Measurements from ENCODE around the gene ZNF516.

ZNF516 gene

DNA sequence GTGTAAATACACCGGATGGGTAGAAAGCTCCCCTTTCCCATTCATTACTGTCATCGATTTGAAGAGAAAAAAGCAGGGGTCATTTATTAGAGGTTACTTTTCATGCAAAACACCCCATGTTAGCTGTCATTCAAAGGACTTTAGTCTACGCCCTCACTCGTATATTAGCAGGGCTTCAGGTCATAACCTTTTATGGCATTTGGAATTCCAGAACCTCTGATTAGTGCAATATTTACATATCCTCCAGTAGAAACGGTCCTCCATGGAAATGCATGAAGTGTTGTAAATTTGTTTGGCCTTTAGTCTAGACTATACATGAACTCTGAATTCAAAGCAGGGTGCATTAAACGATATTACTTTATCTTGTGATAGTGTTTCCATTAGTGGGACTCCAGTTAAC lies 180.5 kb downstream of the ZNF516 start:
- Histone ChIP-seq H3K9me3 (ENCODE audit: low read length) (no peaks in the 10 kb centered on the region), H4K20me1 (ENCODE audit: insufficient read depth, low read length) (no peaks in the 10 kb centered on the region), H3F3A (ENCODE audit: insufficient read depth, low read length) (no peaks in the 10 kb centered on the region), H3K4me3 (ENCODE audit: low read depth, low read length, poor library complexity, severe bottlenecking) (no peak overlapping the region), H3K27me3 (ENCODE audit: insufficient read depth, low read length) (no peaks in the 10 kb centered on the region), H3K27ac (ENCODE audit: low read depth, low read length, poor library complexity, severe bottlenecking) (no peak overlapping the region), H3K9me2 (ENCODE audit: low read depth, low read length) (no peaks in the 10 kb centered on the region), H2AFZ (ENCODE audit: low read length) (no peak overlapping the region), H3K4me1 (ENCODE audit: insufficient read depth, low read length, severe bottlenecking) (no peaks in the 10 kb centered on the region), H3K36me3 (ENCODE audit: insufficient read depth, low read length) (no peaks in the 10 kb centered on the region), H3K4me2 (ENCODE audit: low read length) (no peak overlapping the region), H3K9ac (ENCODE audit: low read length) (no peak overlapping the region), H3K79me2 (ENCODE audit: insufficient read depth, low read length) (no peaks in the 10 kb centered on the region)
- TF ChIP-seq, protein P1, sequence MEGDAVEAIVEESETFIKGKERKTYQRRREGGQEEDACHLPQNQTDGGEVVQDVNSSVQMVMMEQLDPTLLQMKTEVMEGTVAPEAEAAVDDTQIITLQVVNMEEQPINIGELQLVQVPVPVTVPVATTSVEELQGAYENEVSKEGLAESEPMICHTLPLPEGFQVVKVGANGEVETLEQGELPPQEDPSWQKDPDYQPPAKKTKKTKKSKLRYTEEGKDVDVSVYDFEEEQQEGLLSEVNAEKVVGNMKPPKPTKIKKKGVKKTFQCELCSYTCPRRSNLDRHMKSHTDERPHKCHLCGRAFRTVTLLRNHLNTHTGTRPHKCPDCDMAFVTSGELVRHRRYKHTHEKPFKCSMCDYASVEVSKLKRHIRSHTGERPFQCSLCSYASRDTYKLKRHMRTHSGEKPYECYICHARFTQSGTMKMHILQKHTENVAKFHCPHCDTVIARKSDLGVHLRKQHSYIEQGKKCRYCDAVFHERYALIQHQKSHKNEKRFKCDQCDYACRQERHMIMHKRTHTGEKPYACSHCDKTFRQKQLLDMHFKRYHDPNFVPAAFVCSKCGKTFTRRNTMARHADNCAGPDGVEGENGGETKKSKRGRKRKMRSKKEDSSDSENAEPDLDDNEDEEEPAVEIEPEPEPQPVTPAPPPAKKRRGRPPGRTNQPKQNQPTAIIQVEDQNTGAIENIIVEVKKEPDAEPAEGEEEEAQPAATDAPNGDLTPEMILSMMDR (IDR thresholded peaks at IDR 0.05; ENCODE audit: low read length): no peak
- no peak for TF ChIP-seq EZH2 (IDR thresholded peaks at IDR 0.05; ENCODE audit: borderline replicate concordance, low read length)

DNA sequence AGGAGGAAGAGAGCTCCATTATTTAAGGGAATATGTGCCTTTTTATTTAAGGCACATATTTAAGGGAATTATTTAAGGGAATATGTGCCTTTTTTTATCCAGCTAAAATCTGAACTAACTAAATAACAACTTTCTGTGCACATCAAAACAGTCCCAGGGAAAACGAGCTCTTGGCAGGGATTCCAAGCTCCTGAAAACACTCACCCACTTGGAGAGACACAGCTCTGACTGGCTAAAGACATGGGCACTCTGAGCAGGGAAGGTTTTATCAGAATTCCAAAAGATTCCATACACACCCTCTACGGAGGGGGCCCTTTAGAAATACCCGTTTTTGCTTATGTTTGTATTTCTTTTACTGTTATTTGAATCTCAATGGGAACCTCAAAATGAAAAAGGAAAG lies 181.0 kb downstream of the ZNF516 start:
- Histone ChIP-seq H3K27me3 (ENCODE audit: insufficient read depth, low read length) (no peaks in the 10 kb centered on the region), H3K4me2 (ENCODE audit: low read length) (no peak overlapping the region), H3K4me1 (ENCODE audit: insufficient read depth, low read length, severe bottlenecking) (no peaks in the 10 kb centered on the region), H3K4me3 (ENCODE audit: low read depth, low read length, poor library complexity, severe bottlenecking) (no peak overlapping the region), H4K20me1 (ENCODE audit: insufficient read depth, low read length) (no peaks in the 10 kb centered on the region), H3K9ac (ENCODE audit: low read length) (no peak overlapping the region), H3K9me3 (ENCODE audit: low read length) (no peaks in the 10 kb centered on the region), H2AFZ (ENCODE audit: low read length) (no peak overlapping the region), H3K79me2 (ENCODE audit: insufficient read depth, low read length) (no peaks in the 10 kb centered on the region), H3F3A (ENCODE audit: insufficient read depth, low read length) (no peaks in the 10 kb centered on the region), H3K27ac (ENCODE audit: low read depth, low read length, poor library complexity, severe bottlenecking) (no peak overlapping the region), H3K9me2 (ENCODE audit: low read depth, low read length) (no peaks in the 10 kb centered on the region), H3K36me3 (ENCODE audit: insufficient read depth, low read length) (no peaks in the 10 kb centered on the region)
- no peak for TF ChIP-seq EZH2 (IDR thresholded peaks at IDR 0.05; ENCODE audit: borderline replicate concordance, low read length)
- TF ChIP-seq, protein P1 (IDR thresholded peaks at IDR 0.05; ENCODE audit: low read length): no peak

All from OCI-LY1 (cell line).